Measurements from ENCODE around the gene PBX3. TPM values are rescaled to one million over a fixed set of nuclear protein-coding genes. Genes with fewer than 3 reads are reported as not detected.

The PBX3 gene
- total RNA-seq, 3 donors from 2014 or later (not counting 1 experiment from before 2014, with no cell fraction given) = 42.1 to 46.9 (median 44.6) TPM

- Histone ChIP-seq H3K9me3 (ENCODE audit: control insufficient read depth, insufficient read depth, low read length) (no peaks in the 10 kb centered on the region), H3K4me1 (ENCODE audit: control insufficient read depth, insufficient read depth, low read length) (no peaks in the 10 kb centered on the region), H3K36me3 (ENCODE audit: control insufficient read depth, insufficient read depth, low read length) (no peaks in the 10 kb centered on the region), H3K27me3 (ENCODE audit: control insufficient read depth, insufficient read depth, low read length) (no peaks in the 10 kb centered on the region), H3K4me3 (ENCODE audit: low read length) (no peak overlapping the region), H3K27ac (ENCODE audit: low read length) (no peak overlapping the region)
- H3K4me3 Mint-ChIP-seq = no peak overlapping the region
- WGBS (ENCODE audit: insufficient coverage) = no CpG with 5 or more reads among the region's 2 CpGs
- ATAC-seq = no peak
- intact Hi-C loops (cut with micrococcal nuclease) = no loop called here
- no peak for TF ChIP-seq CTCF (IDR thresholded peaks at IDR 0.05)
- no peaks in the 10 kb centered on the region for H3K36me3 Mint-ChIP-seq
- H3K4me1 Mint-ChIP-seq = peaks cover 4 to 5% of the 10 kb centered on the region in 2 donors
- H3K9me3 Mint-ChIP-seq = no peaks in the 10 kb centered on the region
- H3K27ac Mint-ChIP-seq = no peak overlapping the region
- no peak for DNase-seq
- H3K27me3 Mint-ChIP-seq (ENCODE audit: low read depth in 2 of 2) = no peaks in the 10 kb centered on the region
These were observed 150.3 kb downstream of the PBX3 start for GRCh38 chr9:125897481-125897880.

GRCh38 chr9:125902214-125902613, 155.0 kb downstream of the PBX3 start:
- intact Hi-C loops (cut with micrococcal nuclease) = no loop called here
- DNase-seq = no peak
- no peak for TF ChIP-seq CTCF (IDR thresholded peaks at IDR 0.05)

GRCh38 chr9:125902831-125903512, 155.8 kb downstream of the PBX3 start:
- WGBS (ENCODE audit: insufficient coverage) = no CpG with 5 or more reads among the region's 2 CpGs
- Mint-ChIP-seq H3K27me3 (ENCODE audit: low read depth in 2 of 2) (no peaks in the 10 kb centered on the region), H3K4me1 (peaks cover 9 to 11% of the 10 kb centered on the region in 2 donors), H3K4me3 (no peak overlapping the region), H3K27ac (no peak overlapping the region), H3K36me3 (no peaks in the 10 kb centered on the region), H3K9me3 (no peaks in the 10 kb centered on the region)
- no peak for TF ChIP-seq CTCF (IDR thresholded peaks at IDR 0.05)
- Histone ChIP-seq H3K27ac (ENCODE audit: low read length) (no peak overlapping the region), H3K4me1 (ENCODE audit: control insufficient read depth, insufficient read depth, low read length) (no peaks in the 10 kb centered on the region), H3K9me3 (ENCODE audit: control insufficient read depth, insufficient read depth, low read length) (no peaks in the 10 kb centered on the region), H3K27me3 (ENCODE audit: control insufficient read depth, insufficient read depth, low read length) (no peaks in the 10 kb centered on the region), H3K36me3 (ENCODE audit: control insufficient read depth, insufficient read depth, low read length) (no peaks in the 10 kb centered on the region), H3K4me3 (ENCODE audit: low read length) (no peak overlapping the region)
- DNase-seq = no peak
- no peak for ATAC-seq
- intact Hi-C loops (cut with micrococcal nuclease) = no loop called here

More at GRCh38 chr9:125902214-125902613, 155.0 kb downstream of the PBX3 start:
- Histone ChIP-seq H3K4me3 (ENCODE audit: low read length) (no peak overlapping the region), H3K4me1 (ENCODE audit: control insufficient read depth, insufficient read depth, low read length) (no peaks in the 10 kb centered on the region), H3K27ac (ENCODE audit: low read length) (no peak overlapping the region), H3K27me3 (ENCODE audit: control insufficient read depth, insufficient read depth, low read length) (no peaks in the 10 kb centered on the region), H3K9me3 (ENCODE audit: control insufficient read depth, insufficient read depth, low read length) (no peaks in the 10 kb centered on the region), H3K36me3 (ENCODE audit: control insufficient read depth, insufficient read depth, low read length) (no peaks in the 10 kb centered on the region)
- Mint-ChIP-seq H3K36me3 (no peaks in the 10 kb centered on the region), H3K4me3 (no peak overlapping the region), H3K9me3 (no peaks in the 10 kb centered on the region), H3K27me3 (ENCODE audit: low read depth in 2 of 2) (no peaks in the 10 kb centered on the region), H3K27ac (no peak overlapping the region), H3K4me1 (peaks cover 7 to 9% of the 10 kb centered on the region in 2 donors)
- no peak for ATAC-seq
- WGBS (ENCODE audit: insufficient coverage) = 100% methylated on average over 2 of the region's 3 CpGs

Data from natural killer cell (primary cell).